Omental fat pad (tissue), 4 donors: ENCODE measurements around the gene TRIM14. TPM values are rescaled to one million over a fixed set of nuclear protein-coding genes. Genes with fewer than 3 reads are reported as not detected.

ENCODE experiments used
- ATAC-seq: fragments of 150-250 bp; one replicate; pipeline ENCODE4 v1.9.1; 2016; ENCODE audit warnings: mild to moderate bottlenecking, moderate library complexity; ENCODE audit not compliant: low FRiP score
- DNase-seq: peaks from one replicate; pipeline ENCODE4 v3.0.0-alpha.2; 2019; ENCODE audit warnings: low spot score
- CTCF ChIP-seq, 3 donors: fragments of 450-650 bp; IDR thresholded peaks; one replicate each; pipeline ENCODE4 v1.5.1; 2016 to 2017; ENCODE audit warnings: antibody characterized with exemption in 3 of 3, mild to moderate bottlenecking in 3 of 3, moderate library complexity in 2 of 3
- total RNA-seq, 4 donors: library from RNA; depleted of rRNA; stranded (reverse); fragments of >200 nt; gene quantifications; one replicate each; pipeline ENCODE4 v1.1.0, GENCODE V29; 2016

Gene TRIM14
- 10 to 100 TPM; 11.7 to 25.4 (median 17.0) TPM for total RNA-seq

GRCh38 chr9:98118640-98119601, at the start of gene TRIM14:
TRIM14 (minus strand) TSS chr9:98119222; CDS start chr9:98119188, 34 bp downstream.
- DNase-seq = no peak
- ATAC-seq = peak; percentile 81
- no peak for TF ChIP-seq CTCF (IDR thresholded peaks at IDR 0.05)

- no peak for TF ChIP-seq CTCF (IDR thresholded peaks at IDR 0.05)
- no peak for DNase-seq
- ATAC-seq = no peak
Observed at GRCh38 chr9:98168153-98168780, 49.2 kb upstream of the TRIM14 start.

- no peak for TF ChIP-seq CTCF (IDR thresholded peaks at IDR 0.05)
- ATAC-seq (no peak), DNase-seq (no peak)
Observed at GRCh38 chr9:98164912-98165311, 45.9 kb upstream of the TRIM14 start.

- DNase-seq (no peak), ATAC-seq (no peak)
Observed at GRCh38 chr9:98162613-98163012, 43.6 kb upstream of the TRIM14 start.

GRCh38 chr9:98161851-98162250, 42.8 kb upstream of the TRIM14 start:
- no peak for ATAC-seq
- no peak for DNase-seq
- TF ChIP-seq CTCF (IDR thresholded peaks at IDR 0.05) = no peak

More at GRCh38 chr9:98162613-98163012, 43.6 kb upstream of the TRIM14 start:
- TF ChIP-seq CTCF (IDR thresholded peaks at IDR 0.05) = no peak

GRCh38 chr9:98159790-98160189, 40.8 kb upstream of the TRIM14 start:
- no peak for ATAC-seq
- no peak for TF ChIP-seq CTCF (IDR thresholded peaks at IDR 0.05)
- no peak for DNase-seq
